CD4-positive, alpha-beta T cell treated with Interleukin-12 subunit alpha and Interleukin-12 subunit beta, for 1 hour (primary cell): Measurements from ENCODE around the gene FLRT2.

Experiments
- DNase-seq: peaks from one replicate; pipeline ENCODE4 v3.0.0-alpha.2; 2020

The FLRT2 gene

GRCh38 chr14:85531141-85531586 is 1.2 kb downstream of the FLRT2 start:
- DNase-seq, result no peak

DNA sequence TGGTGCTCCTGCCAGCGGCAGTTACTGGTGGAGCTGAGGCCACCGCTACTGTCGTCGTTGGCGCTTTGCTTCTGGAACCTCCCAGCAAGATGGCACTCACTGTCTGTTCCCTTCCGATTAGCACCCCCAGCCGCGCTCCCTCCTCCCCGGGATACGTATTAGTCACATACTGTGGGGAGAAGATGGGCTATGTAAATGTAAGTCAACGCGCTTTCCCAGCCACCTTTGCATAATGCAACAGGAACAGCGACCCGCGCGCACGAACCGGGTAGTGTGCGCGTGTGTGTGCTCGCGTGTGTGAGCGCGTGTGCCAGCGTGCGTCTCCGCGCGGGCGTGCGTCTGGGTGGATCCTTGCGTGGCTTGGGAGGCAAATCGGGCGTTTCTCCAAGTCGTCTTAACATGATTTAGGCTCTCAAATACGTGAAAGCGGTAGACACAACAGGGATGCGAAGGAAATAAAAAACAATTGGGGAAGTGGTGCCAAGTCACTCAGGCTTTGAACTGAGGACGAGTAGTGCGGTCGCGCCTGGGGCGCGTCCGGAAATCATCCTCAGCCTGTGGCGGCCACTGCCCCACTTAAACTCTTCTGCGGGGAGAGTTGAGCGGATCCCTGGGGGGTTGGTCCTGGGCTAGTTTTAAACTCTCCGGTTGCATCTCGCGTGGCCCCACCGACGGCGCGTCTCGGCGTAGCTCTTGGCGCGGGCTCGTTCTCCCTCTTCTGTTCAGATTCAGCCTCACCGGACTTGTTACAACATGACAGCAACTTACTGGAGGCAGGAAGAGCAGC is 1.8 kb downstream of the FLRT2 start:
- no peak for DNase-seq

DNA sequence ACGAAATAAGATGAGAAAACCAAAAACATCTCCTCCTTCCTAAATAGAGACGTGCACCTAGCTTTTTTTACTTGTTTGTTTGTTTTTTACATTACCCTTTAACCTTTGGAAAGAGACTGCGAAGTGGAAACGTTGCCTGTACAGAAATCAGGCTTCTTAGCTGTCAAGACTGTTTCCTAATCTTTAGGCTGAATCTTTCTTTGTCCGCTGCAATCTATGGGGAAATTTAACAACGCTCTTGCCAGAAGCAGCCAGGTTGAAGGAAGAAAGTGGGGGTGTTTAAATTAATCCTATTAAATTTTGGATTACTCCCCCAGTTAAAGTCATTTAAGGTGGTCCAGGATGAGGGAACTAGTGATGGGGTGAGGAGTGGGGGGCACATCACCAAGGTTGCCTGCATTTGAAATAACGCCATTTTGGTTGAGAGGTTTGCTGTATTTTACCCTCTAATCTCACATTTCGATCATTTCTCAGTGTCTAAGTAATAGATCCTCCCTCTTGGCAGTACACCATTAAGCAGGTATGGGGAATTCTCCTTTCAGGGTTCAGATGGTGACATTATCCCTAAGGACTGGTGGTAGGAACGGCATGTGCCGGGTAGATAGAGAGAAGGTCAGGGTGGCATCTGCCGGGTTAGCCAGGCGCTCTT is 2.6 kb downstream of the FLRT2 start:
- no peak for DNase-seq

GRCh38 chr14:85533023-85533860 is 3.3 kb downstream of the FLRT2 start:
- no peak for DNase-seq

DNA sequence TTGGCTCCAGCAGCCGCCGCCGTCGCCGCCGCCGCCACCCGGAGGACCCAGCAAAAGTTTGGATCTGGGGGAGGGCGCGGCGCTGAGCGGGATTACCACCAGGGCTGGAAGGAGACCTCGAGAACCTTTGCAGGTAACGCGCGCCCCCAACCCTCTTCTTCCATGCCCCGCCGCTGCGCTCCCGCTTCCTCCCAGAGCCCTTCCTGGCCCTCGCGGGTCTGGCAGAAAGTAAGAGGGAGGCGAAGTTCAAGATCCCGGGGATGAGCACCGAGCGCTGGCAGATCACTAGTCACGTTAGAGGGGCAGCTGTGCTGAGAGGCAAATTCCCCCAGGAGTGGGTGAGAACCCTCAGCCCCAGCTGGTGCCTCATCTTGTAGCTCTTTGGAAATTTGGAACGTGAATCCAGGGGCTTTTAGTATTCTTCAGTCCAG is 3.9 kb downstream of the FLRT2 start:
- no peak for DNase-seq

DNA sequence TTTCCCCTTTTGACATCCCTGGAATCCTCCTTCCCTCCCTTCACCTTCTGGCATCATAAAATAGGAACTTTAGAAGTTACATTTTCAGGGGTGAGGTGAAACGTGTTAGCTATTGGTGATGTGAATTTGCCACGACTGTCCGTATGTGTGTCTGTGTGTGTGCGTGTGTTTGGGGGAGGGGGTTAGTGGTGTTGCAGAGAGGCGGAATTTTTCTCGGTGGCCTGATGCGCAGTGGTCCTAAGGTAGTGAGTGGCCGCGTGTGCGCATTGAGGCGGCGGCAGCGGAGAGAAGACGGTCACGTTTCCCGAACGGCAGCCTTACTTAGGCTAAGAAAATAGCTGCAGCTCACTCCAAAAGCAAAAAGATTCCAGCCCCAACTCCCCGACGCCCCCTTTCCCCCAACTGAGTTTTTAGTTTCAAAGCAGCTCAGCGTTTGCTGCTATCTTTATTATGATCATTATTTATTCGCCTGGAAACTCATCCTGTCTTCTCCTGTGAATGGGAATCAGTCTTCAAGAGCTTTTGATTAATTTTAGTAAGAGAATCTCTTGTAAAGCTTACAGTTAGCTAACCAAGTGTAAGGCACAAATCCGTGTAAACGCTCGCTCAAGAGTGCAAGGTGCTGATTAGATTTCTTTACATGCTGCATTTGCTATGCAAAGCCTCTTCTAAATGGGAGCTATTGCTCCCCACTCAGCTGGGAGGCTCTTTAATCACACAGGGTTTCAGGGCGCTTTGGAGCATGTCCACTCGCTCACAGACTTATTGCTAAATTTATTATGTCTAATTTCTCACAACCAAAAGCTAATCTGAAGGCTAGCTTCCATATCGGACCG is 4.7 kb downstream of the FLRT2 start:
- DNase-seq, result no peak

DNA sequence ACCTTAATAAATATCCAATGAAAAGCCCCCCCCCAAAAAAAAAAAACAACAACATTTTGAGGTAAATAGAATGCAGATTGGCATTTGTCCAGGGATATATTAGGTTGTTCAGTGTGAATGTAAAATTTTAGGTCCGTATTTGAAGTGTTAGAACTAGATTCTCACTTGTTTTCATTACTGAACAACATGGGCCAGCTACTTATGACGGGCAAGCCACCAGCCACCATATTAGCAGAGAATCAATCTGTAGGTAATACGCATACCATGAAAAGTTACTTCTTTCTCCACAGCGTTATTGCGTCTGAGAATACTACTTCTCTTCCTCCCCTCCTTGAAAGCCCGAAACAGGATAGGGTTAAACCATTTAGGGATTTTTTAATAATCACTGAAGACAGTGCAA is 5.4 kb downstream of the FLRT2 start:
- no peak for DNase-seq

DNA sequence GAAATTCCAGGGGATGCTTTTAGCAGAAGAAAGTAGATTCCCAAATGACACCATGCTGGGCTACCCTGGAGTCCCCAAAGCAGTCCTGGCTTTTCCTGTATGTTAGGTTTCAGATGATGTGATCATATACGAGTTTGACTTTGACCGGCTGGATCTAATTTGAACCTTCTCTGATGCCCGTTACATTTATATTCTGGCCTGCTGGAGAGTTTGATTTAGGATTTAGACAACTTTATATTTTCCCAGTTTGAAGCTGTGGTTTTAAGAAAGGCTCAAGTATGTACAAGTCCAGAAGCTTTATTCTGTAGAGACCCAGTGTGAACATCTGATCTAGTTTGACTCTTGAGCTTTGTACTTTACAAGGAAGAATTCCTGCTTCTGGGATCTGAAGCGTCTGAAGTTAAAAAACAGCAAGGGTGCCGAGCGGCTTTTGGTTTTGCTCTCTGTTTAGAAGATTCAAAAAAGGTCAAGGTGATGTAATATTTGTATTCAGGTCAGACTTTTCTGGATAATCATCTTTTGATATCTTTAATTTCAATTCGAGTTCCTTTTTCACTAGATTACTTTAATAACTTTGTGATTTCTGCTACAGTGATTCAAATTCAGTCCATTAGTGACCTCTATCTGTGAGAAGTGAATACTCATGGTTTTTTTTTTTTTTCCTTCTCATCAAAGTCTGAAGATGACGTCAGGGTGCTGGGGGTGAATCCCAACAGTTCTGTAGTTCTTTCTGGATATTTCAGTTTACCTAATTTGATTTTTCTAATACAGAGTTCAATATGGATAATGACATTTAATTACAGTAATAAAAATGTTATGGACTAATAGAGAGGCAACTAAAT is 6.3 kb downstream of the FLRT2 start:
- DNase-seq, result no peak

GRCh38 chr14:85536833-85537190 is 6.9 kb downstream of the FLRT2 start:
- no peak for DNase-seq

DNA sequence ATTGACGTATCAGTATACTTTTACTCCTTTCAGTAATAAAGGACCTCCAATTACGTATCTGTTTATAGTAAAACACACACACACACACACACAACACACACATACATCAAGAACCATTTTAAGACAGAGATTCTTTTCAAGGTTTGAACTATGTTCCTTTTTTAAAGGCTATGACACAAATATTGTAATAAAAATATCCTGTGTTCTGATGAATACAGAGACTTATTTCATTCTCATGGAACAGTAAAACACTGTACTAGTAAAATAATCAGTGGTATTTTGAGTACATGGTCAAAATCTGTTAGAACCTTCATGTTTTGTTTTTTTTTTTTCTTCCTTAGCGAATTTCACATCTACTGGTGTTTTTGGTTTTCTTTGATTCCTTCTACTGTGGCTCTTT is 7.6 kb downstream of the FLRT2 start:
- no peak for DNase-seq

DNA sequence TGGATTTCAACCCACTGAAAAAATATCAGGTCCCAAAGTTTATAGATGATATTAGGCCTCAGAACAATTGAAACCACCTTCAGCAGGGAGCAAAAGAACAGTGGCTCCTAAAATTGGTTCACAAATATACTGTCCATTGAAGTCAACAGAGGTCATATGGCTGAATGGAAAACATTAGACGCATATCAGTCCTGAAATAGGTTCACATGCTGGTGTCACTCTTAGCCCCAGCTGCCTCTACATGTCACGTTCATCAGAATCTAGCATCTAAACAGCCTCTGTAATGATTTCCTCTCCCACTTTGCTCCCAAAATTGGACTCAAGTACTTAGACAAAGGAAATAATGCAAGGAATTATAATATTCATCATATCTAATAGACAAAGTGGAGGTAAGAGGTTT is 8.7 kb downstream of the FLRT2 start:
- no peak for DNase-seq

GRCh38 chr14:85539510-85539909 is 9.6 kb downstream of the FLRT2 start:
- no peak for DNase-seq

DNA sequence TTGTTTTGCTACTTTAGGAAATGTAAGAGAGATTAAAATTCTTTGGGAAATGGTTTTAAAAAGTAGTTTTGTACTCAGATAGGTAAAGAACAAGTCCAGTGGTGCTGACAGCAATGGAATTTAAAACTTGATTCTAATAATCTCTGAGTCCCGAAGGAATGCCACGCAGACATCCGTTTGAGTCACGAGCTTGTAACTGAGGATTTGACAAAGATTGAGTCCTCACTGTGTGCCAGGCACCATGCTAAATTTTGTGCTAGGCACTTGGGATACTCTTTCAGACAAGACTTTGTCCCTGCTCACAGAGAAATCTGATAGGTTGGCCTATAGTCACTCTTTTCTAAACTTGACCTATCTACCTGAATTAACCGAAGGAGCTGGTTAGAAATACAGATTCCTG is 12.7 kb downstream of the FLRT2 start:
- no peak for DNase-seq

DNA sequence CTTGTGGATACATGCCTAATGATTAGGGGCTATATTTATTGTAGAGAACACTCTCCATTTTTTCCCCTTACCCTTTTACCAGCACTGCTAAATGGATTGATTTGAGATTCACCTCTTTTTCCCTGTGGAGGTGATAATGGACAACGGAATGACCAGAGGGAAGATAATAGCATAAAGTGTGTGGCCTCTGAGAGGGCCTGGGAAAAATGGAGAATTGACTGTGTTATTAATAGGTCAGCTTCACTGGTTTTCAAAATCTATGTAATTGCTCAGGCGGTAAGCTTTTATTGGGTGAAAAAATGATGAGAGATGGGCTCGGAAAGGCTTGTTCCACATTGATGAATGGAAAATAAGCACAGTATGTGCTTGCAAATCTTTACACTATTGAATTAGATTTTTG is 15.8 kb downstream of the FLRT2 start:
- no peak for DNase-seq

- no peak for DNase-seq
These were observed 16.4 kb downstream of the FLRT2 start for GRCh38 chr14:85546390-85546789.

GRCh38 chr14:85549697-85550096 is 19.8 kb downstream of the FLRT2 start:
- no peak for DNase-seq

GRCh38 chr14:85554106-85554505 is 24.2 kb downstream of the FLRT2 start:
- DNase-seq, result no peak

GRCh38 chr14:85556267-85556666 is 26.3 kb downstream of the FLRT2 start:
- no peak for DNase-seq

DNA sequence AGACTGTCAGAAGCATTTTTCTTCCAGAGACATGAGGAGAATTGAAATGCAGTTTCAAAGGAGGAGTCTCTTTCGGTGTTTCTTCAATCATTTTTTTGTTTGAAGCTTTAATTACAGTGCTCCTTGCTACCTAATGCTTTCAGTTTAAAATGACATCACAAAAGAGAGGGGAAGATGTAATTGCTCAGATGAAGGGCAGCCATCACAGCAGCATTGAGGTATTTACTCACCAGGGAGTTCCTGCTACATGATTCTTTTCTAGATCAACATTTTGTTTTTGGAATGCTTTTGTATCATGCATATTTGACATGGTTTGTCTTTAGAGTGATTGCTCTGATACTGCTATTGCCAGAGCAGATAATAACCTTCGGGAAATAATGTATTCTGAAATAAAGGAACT is 28.6 kb downstream of the FLRT2 start:
- DNase-seq, result no peak

GRCh38 chr14:85562630-85563029 is 32.7 kb downstream of the FLRT2 start:
- DNase-seq, result no peak

- DNase-seq, result no peak
These were observed 35.0 kb downstream of the FLRT2 start for GRCh38 chr14:85564841-85565527.
